ENCODE measurements around the gene IFT43.
A peak's percentile ranks its signal among the peaks of the same experiment; 100 is the strongest.
"Not testable (repeated sequence)": the region's sequence is repeated elsewhere in the genome, so short reads cannot be mapped to it uniquely, and the experiment has no call there.

The IFT43 gene

GRCh38 chr14:76009627-76010026 lies 24.1 kb downstream of the IFT43 start:
- not testable (repeated sequence) for H3K27ac ChIP-seq

GRCh38 chr14:76011930-76012329 lies 26.4 kb downstream of the IFT43 start:
- no peak for DNase-seq (ENCODE audit: low read depth, low spot score)
- H3K27ac ChIP-seq: no peak overlapping the region

More at GRCh38 chr14:76009627-76010026, 24.1 kb downstream of the IFT43 start:
- not testable (repeated sequence) for DNase-seq (ENCODE audit: low read depth, low spot score)

- H3K27ac ChIP-seq: no peak overlapping the region
- DNase-seq (ENCODE audit: low read depth, low spot score): no peak
These were observed 26.8 kb downstream of the IFT43 start for GRCh38 chr14:76012354-76012753.

- no peak overlapping the region for H3K27ac ChIP-seq
- DNase-seq (ENCODE audit: low read depth, low spot score): no peak
These were observed 29.6 kb downstream of the IFT43 start for GRCh38 chr14:76015191-76015590.

GRCh38 chr14:76015668-76016067 lies 30.1 kb downstream of the IFT43 start:
- no peak for DNase-seq (ENCODE audit: low read depth, low spot score)
- H3K27ac ChIP-seq: no peak overlapping the region

GRCh38 chr14:76019676-76020075 lies 34.1 kb downstream of the IFT43 start:
- no peak for DNase-seq (ENCODE audit: low read depth, low spot score)
- no peak overlapping the region for H3K27ac ChIP-seq

GRCh38 chr14:76022991-76023390 lies 37.4 kb downstream of the IFT43 start:
- peak overlapping the region; percentile 54 for H3K27ac ChIP-seq
- DNase-seq (ENCODE audit: low read depth, low spot score): peak; percentile 27

- H3K27ac ChIP-seq: peak overlapping the region; percentile 54
- DNase-seq (ENCODE audit: low read depth, low spot score): no peak
These were observed 38.2 kb downstream of the IFT43 start for GRCh38 chr14:76023757-76024156.

- DNase-seq (ENCODE audit: low read depth, low spot score): no peak
- peak overlapping the region; percentile 54 for H3K27ac ChIP-seq
These were observed 38.8 kb downstream of the IFT43 start for GRCh38 chr14:76024211-76024907.

GRCh38 chr14:76034566-76034965 lies 49.0 kb downstream of the IFT43 start:
- H3K27ac ChIP-seq: peak overlapping the region; percentile 26
- DNase-seq (ENCODE audit: low read depth, low spot score): no peak

- H3K27ac ChIP-seq: no peak overlapping the region
These were observed 55.1 kb downstream of the IFT43 start for GRCh38 chr14:76040704-76041103.

GRCh38 chr14:76045773-76046172 lies 60.2 kb downstream of the IFT43 start:
- no peak for DNase-seq (ENCODE audit: low read depth, low spot score)
- H3K27ac ChIP-seq: no peak overlapping the region

More at GRCh38 chr14:76040704-76041103, 55.1 kb downstream of the IFT43 start:
- no peak for DNase-seq (ENCODE audit: low read depth, low spot score)

- H3K27ac ChIP-seq: no peak overlapping the region
- DNase-seq (ENCODE audit: low read depth, low spot score): no peak
These were observed 64.7 kb downstream of the IFT43 start for GRCh38 chr14:76050250-76050649.

- no peak overlapping the region for H3K27ac ChIP-seq
These were observed 65.3 kb downstream of the IFT43 start for GRCh38 chr14:76050797-76051392.

GRCh38 chr14:76051717-76052465 lies 66.3 kb downstream of the IFT43 start:
- no peak overlapping the region for H3K27ac ChIP-seq

More at GRCh38 chr14:76050797-76051392, 65.3 kb downstream of the IFT43 start:
- DNase-seq (ENCODE audit: low read depth, low spot score): no peak

GRCh38 chr14:76053572-76054355 lies 68.2 kb downstream of the IFT43 start:
- DNase-seq (ENCODE audit: low read depth, low spot score): no peak
- no peak overlapping the region for H3K27ac ChIP-seq

More at GRCh38 chr14:76051717-76052465, 66.3 kb downstream of the IFT43 start:
- DNase-seq (ENCODE audit: low read depth, low spot score): no peak

GRCh38 chr14:76055330-76055729 lies 69.8 kb downstream of the IFT43 start:
- DNase-seq (ENCODE audit: low read depth, low spot score): no peak
- no peak overlapping the region for H3K27ac ChIP-seq

- H3K27ac ChIP-seq: no peak overlapping the region
- DNase-seq (ENCODE audit: low read depth, low spot score): no peak
These were observed 70.6 kb downstream of the IFT43 start for GRCh38 chr14:76056128-76056527.

- no peak overlapping the region for H3K27ac ChIP-seq
- DNase-seq (ENCODE audit: low read depth, low spot score): no peak
These were observed 72.4 kb downstream of the IFT43 start for GRCh38 chr14:76057914-76058313.

- DNase-seq (ENCODE audit: low read depth, low spot score): no peak
- H3K27ac ChIP-seq: no peak overlapping the region
These were observed 77.8 kb downstream of the IFT43 start for GRCh38 chr14:76063327-76063726.

All from epithelial cell of prostate (primary cell).